OCI-LY3 (cell line): ENCODE results near the gene TBRG4.

Experiments
- CTCF ChIP-seq: fragments of 200-600, 300-600 bp; sonication (generic); IDR thresholded peaks from 2 replicates; pipeline ENCODE4 v1.5.1; 2014; ENCODE audit warnings: antibody characterized with exemption, low read length, low read depth
- EZH2phosphoT487 ChIP-seq: fragments of 200-600 bp; shearing (Covaris generic); IDR thresholded peaks from 2 replicates; pipeline ENCODE4 v1.6.1; 2018; ENCODE audit warnings: antibody characterized with exemption, mixed run types, low read depth

GRCh38 chr7:45156516-45157272 is 45.2 kb upstream of the TBRG4 start:
- TF ChIP-seq CTCF: no peak
- no peak for TF ChIP-seq EZH2phosphoT487
